HepG2 (cell line): ENCODE measurements around the gene CA5B. TPM values are rescaled to one million over a fixed set of nuclear protein-coding genes. Genes with fewer than 3 reads are reported as not detected.

Source experiments
- HCFC1 ChIP-seq: fragments of 150-350 bp; IDR thresholded peaks from 2 replicates; pipeline ENCODE4 v1.6.1; 2014; ENCODE audit warnings: low read depth, low read length
- MAZ ChIP-seq, 2 experiments: sonication (generic) in 1 of 2; formaldehyde crosslinking in 1 of 2; IDR thresholded peaks; 2 replicates each; pipeline versions ENCODE4 v1.5.0 to v1.6.1; 2012 to 2020; ENCODE audit warnings: low read depth in 2 of 2, mild to moderate bottlenecking in 2 of 2, borderline replicate concordance in 1 of 2, improper control_type of control experiment in 1 of 2, low read length in 1 of 2, missing genetic modification reagents in 1 of 2, moderate library complexity in 1 of 2
- NCOA1 ChIP-seq: sonication (generic); formaldehyde crosslinking; IDR thresholded peaks from 2 replicates; pipeline ENCODE4 v1.9.0; 2021; ENCODE audit warnings: missing genetic modification reagents
- REXO4 ChIP-seq: sonication (generic); formaldehyde crosslinking; IDR thresholded peaks from 2 replicates; pipeline ENCODE4 v1.8.0; 2022; ENCODE audit warnings: missing genetic modification reagents, mild to moderate bottlenecking, borderline replicate concordance
- TEAD2 ChIP-seq: sonication (generic); formaldehyde crosslinking; IDR thresholded peaks from 2 replicates; pipeline ENCODE4 v1.9.0; 2021; ENCODE audit warnings: missing genetic modification reagents
- TP53 ChIP-seq: sonication (generic); formaldehyde crosslinking; conservative IDR thresholded peaks from 2 replicates; pipeline ENCODE4 v1.4.0; 2020; ENCODE audit warnings: missing genetic modification reagents
- ZFP82 ChIP-seq: sonication (generic); formaldehyde crosslinking; IDR thresholded peaks from 2 replicates; pipeline ENCODE4 v1.5.1; 2020; ENCODE audit warnings: mild to moderate bottlenecking, missing genetic modification reagents, borderline replicate concordance
- ZNF224 ChIP-seq: sonication (generic); formaldehyde crosslinking; IDR thresholded peaks from 2 replicates; pipeline ENCODE4 v1.5.0; 2020; ENCODE audit warnings: mild to moderate bottlenecking, missing genetic modification reagents
- ZNF251 ChIP-seq: sonication (generic); formaldehyde crosslinking; IDR thresholded peaks from 2 replicates; pipeline ENCODE4 v1.9.0; 2021; ENCODE audit warnings: mild to moderate bottlenecking, missing genetic modification reagents
- ZNF333 ChIP-seq: sonication (generic); formaldehyde crosslinking; IDR thresholded peaks from 2 replicates; pipeline ENCODE4 v1.4.0; 2020; ENCODE audit warnings: mild to moderate bottlenecking, missing genetic modification reagents, borderline replicate concordance
- ZNF44 ChIP-seq: sonication (generic); formaldehyde crosslinking; IDR thresholded peaks from 2 replicates; pipeline ENCODE4 v1.5.1; 2020; ENCODE audit warnings: mild to moderate bottlenecking, missing genetic modification reagents
- ZNF644 ChIP-seq: IDR thresholded peaks from 2 replicates; pipeline ENCODE4 v1.6.1; 2016; ENCODE audit warnings: low read depth
- ZNF749 ChIP-seq: sonication (generic); formaldehyde crosslinking; IDR thresholded peaks from 2 replicates; pipeline ENCODE4 v1.8.0; 2022; ENCODE audit warnings: mild to moderate bottlenecking, missing genetic modification reagents, moderate library complexity, borderline replicate concordance
- polyA plus RNA-seq, 8 experiments: library from polyadenylated mRNA; depleted of rRNA in 3 of 8; stranded (reverse) in 7 of 8; unstranded in 1 of 8; fragments of >200 nt; fragmentation: Illumina TruSeq in 4 of 8; extraction: Trizol in 4 of 8; gene quantifications; 2 replicates each; pipeline versions ENCODE4 v1.2.1 to v1.2.3, GENCODE V29; 2011 to 2016; ENCODE audit warnings: low read depth in 4 of 8, missing spikeins in 1 of 8, mixed read lengths in 1 of 8; ENCODE audit not compliant: insufficient read depth in 1 of 8
- total RNA-seq, 5 experiments: library from RNA; depleted of rRNA; stranded (reverse); fragments of >200 nt; fragmentation: Illumina TruSeq; extraction: Trizol; gene quantifications; 2 replicates each; pipeline ENCODE4 v1.2.3, GENCODE V29; 2016; ENCODE audit warnings: low read depth in 1 of 5
- TF ChIP-seq, protein P1 (sequence below), 2 experiments: sonication (generic) in 1 of 2; formaldehyde crosslinking in 1 of 2; IDR thresholded peaks; 2 replicates each; pipeline versions ENCODE4 v1.4.0 to v1.6.1; 2016 to 2020; ENCODE audit warnings: borderline replicate concordance in 1 of 2, low read depth in 1 of 2, mild to moderate bottlenecking in 1 of 2, missing genetic modification reagents in 1 of 2
- TF ChIP-seq, protein P2 (sequence below): sonication (generic); formaldehyde crosslinking; conservative IDR thresholded peaks from 2 replicates; pipeline ENCODE4 v1.5.0; 2020; ENCODE audit warnings: missing genetic modification reagents
- TF ChIP-seq, protein P3 (sequence below): sonication (generic); formaldehyde crosslinking; IDR thresholded peaks from 2 replicates; pipeline ENCODE4 v1.4.0; 2020; ENCODE audit warnings: missing genetic modification reagents
- TF ChIP-seq, protein P4 (sequence below): IDR thresholded peaks from 2 replicates; pipeline ENCODE4 v1.6.1; 2016; ENCODE audit warnings: missing genetic modification reagents, missing compliant biosample characterization
- TF ChIP-seq, protein P5 (sequence below): sonication (generic); formaldehyde crosslinking; IDR thresholded peaks from 2 replicates; pipeline ENCODE4 v1.4.0; 2020; ENCODE audit warnings: low read depth, mild to moderate bottlenecking, missing genetic modification reagents

CA5B gene
- total and polyA plus RNA-seq, 2 of the 13 experiments (the other 11 are each of a cell fraction or from before 2014, with no cell fraction given), result 1.7 to 2.2 TPM

DNA sequence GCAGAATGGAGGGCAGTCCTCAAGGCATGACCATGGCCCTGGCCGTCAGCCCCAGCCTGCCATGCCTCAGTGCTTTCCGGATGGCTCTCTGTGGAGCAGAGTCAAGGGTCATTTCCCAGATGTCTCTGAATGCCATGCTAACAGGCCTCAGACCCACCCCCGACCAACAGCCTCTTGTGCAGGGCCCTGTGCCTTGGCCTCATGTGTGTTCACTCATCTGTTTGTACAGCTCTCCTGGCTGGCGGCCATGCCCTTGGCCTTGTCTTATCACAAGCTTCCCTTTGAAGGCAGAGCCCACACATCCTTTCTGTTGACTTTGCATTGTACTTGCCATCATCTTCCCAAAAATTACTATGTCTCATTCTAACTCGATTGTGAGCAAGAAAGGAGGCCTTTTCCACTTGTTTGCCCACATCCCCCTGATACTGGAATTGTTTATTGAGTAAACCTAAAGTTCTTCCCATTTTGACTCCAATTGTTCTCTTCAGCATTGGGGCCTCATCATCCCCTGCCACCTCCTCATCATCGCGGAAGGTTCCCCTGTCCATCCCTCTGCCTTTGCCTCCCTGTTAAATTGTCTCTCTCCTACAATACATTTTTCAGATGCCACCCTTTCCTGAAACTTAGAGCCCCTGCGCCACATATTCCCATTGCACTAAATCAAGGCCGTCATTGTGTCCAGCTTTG, 6.3 kb downstream of the CA5B start (continued):
- TF ChIP-seq MAZ (IDR thresholded peaks at IDR 0.05; ENCODE audit: borderline replicate concordance, low read depth, low read length), result no peak
- no peak for TF ChIP-seq MAZ (CRISPR knock-in tag; IDR thresholded peaks at IDR 0.05; ENCODE audit: low read depth)
- no peak for TF ChIP-seq ZFP82 (CRISPR knock-in tag)
- TF ChIP-seq, protein P1, sequence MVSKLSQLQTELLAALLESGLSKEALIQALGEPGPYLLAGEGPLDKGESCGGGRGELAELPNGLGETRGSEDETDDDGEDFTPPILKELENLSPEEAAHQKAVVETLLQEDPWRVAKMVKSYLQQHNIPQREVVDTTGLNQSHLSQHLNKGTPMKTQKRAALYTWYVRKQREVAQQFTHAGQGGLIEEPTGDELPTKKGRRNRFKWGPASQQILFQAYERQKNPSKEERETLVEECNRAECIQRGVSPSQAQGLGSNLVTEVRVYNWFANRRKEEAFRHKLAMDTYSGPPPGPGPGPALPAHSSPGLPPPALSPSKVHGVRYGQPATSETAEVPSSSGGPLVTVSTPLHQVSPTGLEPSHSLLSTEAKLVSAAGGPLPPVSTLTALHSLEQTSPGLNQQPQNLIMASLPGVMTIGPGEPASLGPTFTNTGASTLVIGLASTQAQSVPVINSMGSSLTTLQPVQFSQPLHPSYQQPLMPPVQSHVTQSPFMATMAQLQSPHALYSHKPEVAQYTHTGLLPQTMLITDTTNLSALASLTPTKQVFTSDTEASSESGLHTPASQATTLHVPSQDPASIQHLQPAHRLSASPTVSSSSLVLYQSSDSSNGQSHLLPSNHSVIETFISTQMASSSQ (IDR thresholded peaks at IDR 0.05; ENCODE audit: low read depth), result no peak
- TF ChIP-seq, protein P1 (CRISPR knock-in tag; IDR thresholded peaks at IDR 0.05; ENCODE audit: borderline replicate concordance), result peak; percentile 84; the same call in 1 of the 2 replicates
- TF ChIP-seq, protein P2, sequence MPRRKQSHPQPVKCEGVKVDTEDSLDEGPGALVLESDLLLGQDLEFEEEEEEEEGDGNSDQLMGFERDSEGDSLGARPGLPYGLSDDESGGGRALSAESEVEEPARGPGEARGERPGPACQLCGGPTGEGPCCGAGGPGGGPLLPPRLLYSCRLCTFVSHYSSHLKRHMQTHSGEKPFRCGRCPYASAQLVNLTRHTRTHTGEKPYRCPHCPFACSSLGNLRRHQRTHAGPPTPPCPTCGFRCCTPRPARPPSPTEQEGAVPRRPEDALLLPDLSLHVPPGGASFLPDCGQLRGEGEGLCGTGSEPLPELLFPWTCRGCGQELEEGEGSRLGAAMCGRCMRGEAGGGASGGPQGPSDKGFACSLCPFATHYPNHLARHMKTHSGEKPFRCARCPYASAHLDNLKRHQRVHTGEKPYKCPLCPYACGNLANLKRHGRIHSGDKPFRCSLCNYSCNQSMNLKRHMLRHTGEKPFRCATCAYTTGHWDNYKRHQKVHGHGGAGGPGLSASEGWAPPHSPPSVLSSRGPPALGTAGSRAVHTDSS, result no peak
- TF ChIP-seq ZNF749 (CRISPR knock-in tag), result no peak
- no peak for TF ChIP-seq REXO4
- no peak for TF ChIP-seq ZNF224 (CRISPR knock-in tag)
- no peak for TF ChIP-seq ZNF44
- TF ChIP-seq TEAD2 (CRISPR knock-in tag), result no peak
- TF ChIP-seq ZNF644 (CRISPR knock-in tag), result peak; percentile 40; the same call in 1 of the 2 replicates
- TF ChIP-seq ZNF333 (CRISPR knock-in tag), result peak; percentile 75; the same call in 1 of the 2 replicates
- no peak for TF ChIP-seq TP53 (CRISPR knock-in tag)
- no peak for TF ChIP-seq HCFC1
- TF ChIP-seq, protein P3, sequence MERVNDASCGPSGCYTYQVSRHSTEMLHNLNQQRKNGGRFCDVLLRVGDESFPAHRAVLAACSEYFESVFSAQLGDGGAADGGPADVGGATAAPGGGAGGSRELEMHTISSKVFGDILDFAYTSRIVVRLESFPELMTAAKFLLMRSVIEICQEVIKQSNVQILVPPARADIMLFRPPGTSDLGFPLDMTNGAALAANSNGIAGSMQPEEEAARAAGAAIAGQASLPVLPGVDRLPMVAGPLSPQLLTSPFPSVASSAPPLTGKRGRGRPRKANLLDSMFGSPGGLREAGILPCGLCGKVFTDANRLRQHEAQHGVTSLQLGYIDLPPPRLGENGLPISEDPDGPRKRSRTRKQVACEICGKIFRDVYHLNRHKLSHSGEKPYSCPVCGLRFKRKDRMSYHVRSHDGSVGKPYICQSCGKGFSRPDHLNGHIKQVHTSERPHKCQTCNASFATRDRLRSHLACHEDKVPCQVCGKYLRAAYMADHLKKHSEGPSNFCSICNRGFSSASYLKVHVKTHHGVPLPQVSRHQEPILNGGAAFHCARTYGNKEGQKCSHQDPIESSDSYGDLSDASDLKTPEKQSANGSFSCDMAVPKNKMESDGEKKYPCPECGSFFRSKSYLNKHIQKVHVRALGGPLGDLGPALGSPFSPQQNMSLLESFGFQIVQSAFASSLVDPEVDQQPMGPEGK (CRISPR knock-in tag), result peak; percentile 46; the same call in 1 of the 2 replicates
- no peak for TF ChIP-seq ZNF251
- TF ChIP-seq, protein P4, sequence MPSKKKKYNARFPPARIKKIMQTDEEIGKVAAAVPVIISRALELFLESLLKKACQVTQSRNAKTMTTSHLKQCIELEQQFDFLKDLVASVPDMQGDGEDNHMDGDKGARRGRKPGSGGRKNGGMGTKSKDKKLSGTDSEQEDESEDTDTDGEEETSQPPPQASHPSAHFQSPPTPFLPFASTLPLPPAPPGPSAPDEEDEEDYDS (CRISPR knock-in tag), result no peak
- no peak for TF ChIP-seq NCOA1
- TF ChIP-seq, protein P5, sequence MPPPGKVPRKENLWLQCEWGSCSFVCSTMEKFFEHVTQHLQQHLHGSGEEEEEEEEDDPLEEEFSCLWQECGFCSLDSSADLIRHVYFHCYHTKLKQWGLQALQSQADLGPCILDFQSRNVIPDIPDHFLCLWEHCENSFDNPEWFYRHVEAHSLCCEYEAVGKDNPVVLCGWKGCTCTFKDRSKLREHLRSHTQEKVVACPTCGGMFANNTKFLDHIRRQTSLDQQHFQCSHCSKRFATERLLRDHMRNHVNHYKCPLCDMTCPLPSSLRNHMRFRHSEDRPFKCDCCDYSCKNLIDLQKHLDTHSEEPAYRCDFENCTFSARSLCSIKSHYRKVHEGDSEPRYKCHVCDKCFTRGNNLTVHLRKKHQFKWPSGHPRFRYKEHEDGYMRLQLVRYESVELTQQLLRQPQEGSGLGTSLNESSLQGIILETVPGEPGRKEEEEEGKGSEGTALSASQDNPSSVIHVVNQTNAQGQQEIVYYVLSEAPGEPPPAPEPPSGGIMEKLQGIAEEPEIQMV (CRISPR knock-in tag), result no peak
